HG03575 (cell line): ENCODE results near the gene ZMIZ1.

Experiments
- ATAC-seq: cut with Tn5 transposase; IDR thresholded peaks from one replicate; pipeline ENCODE4 v1.9.1; 2021; ENCODE audit not compliant: unreplicated experiment, insufficient number of reproducible peaks, low FRiP score; ENCODE audit errors: extremely low read depth

ZMIZ1 gene

GRCh38 chr10:79061441-79062315 is 7.1 kb upstream of the ZMIZ1 start:
- no peak for ATAC-seq

GRCh38 chr10:79063071-79063491 is 5.7 kb upstream of the ZMIZ1 start:
- ATAC-seq = no peak

GRCh38 chr10:79063661-79064492 is 4.9 kb upstream of the ZMIZ1 start:
- ATAC-seq = no peak

- ATAC-seq = no peak
These were observed 3.6 kb upstream of the ZMIZ1 start for GRCh38 chr10:79065091-79065551.

GRCh38 chr10:79065853-79066252 is 2.9 kb upstream of the ZMIZ1 start:
- ATAC-seq = no peak

- no peak for ATAC-seq
These were observed 2.1 kb upstream of the ZMIZ1 start for GRCh38 chr10:79066411-79067240.

- ATAC-seq = no peak
These were observed 1.2 kb upstream of the ZMIZ1 start for GRCh38 chr10:79067241-79068202.

GRCh38 chr10:79068203-79068561 is 584 bp upstream of the ZMIZ1 start:
- no peak for ATAC-seq

GRCh38 chr10:79069325-79070080 is 737 bp downstream of the ZMIZ1 start:
- no peak for ATAC-seq

- no peak for ATAC-seq
These were observed 1.4 kb downstream of the ZMIZ1 start for GRCh38 chr10:79070081-79070605.

GRCh38 chr10:79070606-79071395 is 2.0 kb downstream of the ZMIZ1 start:
- no peak for ATAC-seq

- no peak for ATAC-seq
These were observed 2.7 kb downstream of the ZMIZ1 start for GRCh38 chr10:79071396-79071923.

- ATAC-seq = no peak
These were observed 3.3 kb downstream of the ZMIZ1 start for GRCh38 chr10:79072041-79072441.

GRCh38 chr10:79072994-79073645 is 4.4 kb downstream of the ZMIZ1 start:
- ATAC-seq = no peak

- ATAC-seq = no peak
These were observed 5.1 kb downstream of the ZMIZ1 start for GRCh38 chr10:79073784-79074432.
